Measurements from ENCODE around the gene PPID.

- TF ChIP-seq, protein P1, sequence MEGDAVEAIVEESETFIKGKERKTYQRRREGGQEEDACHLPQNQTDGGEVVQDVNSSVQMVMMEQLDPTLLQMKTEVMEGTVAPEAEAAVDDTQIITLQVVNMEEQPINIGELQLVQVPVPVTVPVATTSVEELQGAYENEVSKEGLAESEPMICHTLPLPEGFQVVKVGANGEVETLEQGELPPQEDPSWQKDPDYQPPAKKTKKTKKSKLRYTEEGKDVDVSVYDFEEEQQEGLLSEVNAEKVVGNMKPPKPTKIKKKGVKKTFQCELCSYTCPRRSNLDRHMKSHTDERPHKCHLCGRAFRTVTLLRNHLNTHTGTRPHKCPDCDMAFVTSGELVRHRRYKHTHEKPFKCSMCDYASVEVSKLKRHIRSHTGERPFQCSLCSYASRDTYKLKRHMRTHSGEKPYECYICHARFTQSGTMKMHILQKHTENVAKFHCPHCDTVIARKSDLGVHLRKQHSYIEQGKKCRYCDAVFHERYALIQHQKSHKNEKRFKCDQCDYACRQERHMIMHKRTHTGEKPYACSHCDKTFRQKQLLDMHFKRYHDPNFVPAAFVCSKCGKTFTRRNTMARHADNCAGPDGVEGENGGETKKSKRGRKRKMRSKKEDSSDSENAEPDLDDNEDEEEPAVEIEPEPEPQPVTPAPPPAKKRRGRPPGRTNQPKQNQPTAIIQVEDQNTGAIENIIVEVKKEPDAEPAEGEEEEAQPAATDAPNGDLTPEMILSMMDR (IDR thresholded peaks at IDR 0.05; ENCODE audit: low read depth, low read length) = no peak
- TF ChIP-seq EZH2phosphoT487 (IDR thresholded peaks at IDR 0.05; ENCODE audit: low read depth) = no peak
Measured at GRCh38 chr4:158769175-158769921, 46.2 kb upstream of the PPID start.
